ENCODE data around the gene APC.

DNA sequence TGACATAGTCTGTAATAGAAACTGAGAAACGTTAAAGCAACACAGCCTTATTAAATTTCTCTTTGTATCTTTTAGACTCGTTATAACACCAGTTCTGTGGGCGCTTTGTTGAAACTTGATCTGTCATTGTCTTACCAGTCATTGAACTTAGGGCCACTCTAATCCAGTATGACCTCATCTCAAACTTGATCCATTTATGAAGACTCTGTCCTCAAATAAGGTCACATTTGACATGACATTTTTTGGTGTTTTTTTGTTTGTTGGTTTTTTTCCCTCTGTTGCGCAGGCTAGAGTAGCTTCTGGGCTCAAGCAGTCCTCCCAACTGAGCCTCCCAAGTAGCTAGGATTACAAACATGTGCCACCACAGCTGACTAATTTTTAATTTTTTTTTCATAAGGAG is 5.9 kb downstream of the APC start:
- TF ChIP-seq, protein P1, sequence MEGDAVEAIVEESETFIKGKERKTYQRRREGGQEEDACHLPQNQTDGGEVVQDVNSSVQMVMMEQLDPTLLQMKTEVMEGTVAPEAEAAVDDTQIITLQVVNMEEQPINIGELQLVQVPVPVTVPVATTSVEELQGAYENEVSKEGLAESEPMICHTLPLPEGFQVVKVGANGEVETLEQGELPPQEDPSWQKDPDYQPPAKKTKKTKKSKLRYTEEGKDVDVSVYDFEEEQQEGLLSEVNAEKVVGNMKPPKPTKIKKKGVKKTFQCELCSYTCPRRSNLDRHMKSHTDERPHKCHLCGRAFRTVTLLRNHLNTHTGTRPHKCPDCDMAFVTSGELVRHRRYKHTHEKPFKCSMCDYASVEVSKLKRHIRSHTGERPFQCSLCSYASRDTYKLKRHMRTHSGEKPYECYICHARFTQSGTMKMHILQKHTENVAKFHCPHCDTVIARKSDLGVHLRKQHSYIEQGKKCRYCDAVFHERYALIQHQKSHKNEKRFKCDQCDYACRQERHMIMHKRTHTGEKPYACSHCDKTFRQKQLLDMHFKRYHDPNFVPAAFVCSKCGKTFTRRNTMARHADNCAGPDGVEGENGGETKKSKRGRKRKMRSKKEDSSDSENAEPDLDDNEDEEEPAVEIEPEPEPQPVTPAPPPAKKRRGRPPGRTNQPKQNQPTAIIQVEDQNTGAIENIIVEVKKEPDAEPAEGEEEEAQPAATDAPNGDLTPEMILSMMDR (IDR thresholded peaks at IDR 0.05; ENCODE audit: low read depth, low read length, missing input control), result no peak
- TF ChIP-seq SP1 (IDR thresholded peaks at IDR 0.05) (no peak), RAD21 (IDR thresholded peaks at IDR 0.05) (no peak), GABPA (IDR thresholded peaks at IDR 0.05 in 1 of 2, conservative IDR thresholded peaks at IDR 0.05 in 1 of 2) (no peak), JUND (IDR thresholded peaks at IDR 0.05) (no peak), YY1 (IDR thresholded peaks at IDR 0.05) (no peak), FOXA1 (IDR thresholded peaks at IDR 0.05) (no peak), EGR1 (IDR thresholded peaks at IDR 0.05; ENCODE audit: low read depth in 2 of 2) (no peak), HNF4A (conservative IDR thresholded peaks at IDR 0.05) (no peak), FOXA2 (IDR thresholded peaks at IDR 0.05) (no peak)
- TF ChIP-seq, protein P2, sequence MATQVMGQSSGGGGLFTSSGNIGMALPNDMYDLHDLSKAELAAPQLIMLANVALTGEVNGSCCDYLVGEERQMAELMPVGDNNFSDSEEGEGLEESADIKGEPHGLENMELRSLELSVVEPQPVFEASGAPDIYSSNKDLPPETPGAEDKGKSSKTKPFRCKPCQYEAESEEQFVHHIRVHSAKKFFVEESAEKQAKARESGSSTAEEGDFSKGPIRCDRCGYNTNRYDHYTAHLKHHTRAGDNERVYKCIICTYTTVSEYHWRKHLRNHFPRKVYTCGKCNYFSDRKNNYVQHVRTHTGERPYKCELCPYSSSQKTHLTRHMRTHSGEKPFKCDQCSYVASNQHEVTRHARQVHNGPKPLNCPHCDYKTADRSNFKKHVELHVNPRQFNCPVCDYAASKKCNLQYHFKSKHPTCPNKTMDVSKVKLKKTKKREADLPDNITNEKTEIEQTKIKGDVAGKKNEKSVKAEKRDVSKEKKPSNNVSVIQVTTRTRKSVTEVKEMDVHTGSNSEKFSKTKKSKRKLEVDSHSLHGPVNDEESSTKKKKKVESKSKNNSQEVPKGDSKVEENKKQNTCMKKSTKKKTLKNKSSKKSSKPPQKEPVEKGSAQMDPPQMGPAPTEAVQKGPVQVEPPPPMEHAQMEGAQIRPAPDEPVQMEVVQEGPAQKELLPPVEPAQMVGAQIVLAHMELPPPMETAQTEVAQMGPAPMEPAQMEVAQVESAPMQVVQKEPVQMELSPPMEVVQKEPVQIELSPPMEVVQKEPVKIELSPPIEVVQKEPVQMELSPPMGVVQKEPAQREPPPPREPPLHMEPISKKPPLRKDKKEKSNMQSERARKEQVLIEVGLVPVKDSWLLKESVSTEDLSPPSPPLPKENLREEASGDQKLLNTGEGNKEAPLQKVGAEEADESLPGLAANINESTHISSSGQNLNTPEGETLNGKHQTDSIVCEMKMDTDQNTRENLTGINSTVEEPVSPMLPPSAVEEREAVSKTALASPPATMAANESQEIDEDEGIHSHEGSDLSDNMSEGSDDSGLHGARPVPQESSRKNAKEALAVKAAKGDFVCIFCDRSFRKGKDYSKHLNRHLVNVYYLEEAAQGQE (IDR thresholded peaks at IDR 0.05), result no peak
- TF ChIP-seq, protein P3, sequence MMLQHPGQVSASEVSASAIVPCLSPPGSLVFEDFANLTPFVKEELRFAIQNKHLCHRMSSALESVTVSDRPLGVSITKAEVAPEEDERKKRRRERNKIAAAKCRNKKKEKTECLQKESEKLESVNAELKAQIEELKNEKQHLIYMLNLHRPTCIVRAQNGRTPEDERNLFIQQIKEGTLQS (IDR thresholded peaks at IDR 0.05), result no peak

Data from liver (tissue), 3 donors.